LNCAP (cell line): ENCODE data around the gene PIK3AP1.

Experiments
- CTCF ChIP-seq: fragments of 450-650 bp; IDR thresholded peaks from 2 replicates; pipeline ENCODE4 v1.5.1; 2017; ENCODE audit warnings: mild to moderate bottlenecking

The PIK3AP1 gene

GRCh38 chr10:96584035-96584434 lies 136.3 kb downstream of the PIK3AP1 start:
- no peak for TF ChIP-seq CTCF

- TF ChIP-seq CTCF = no peak
These were observed 141.2 kb downstream of the PIK3AP1 start for GRCh38 chr10:96579133-96579532.

- TF ChIP-seq CTCF = no peak
These were observed 141.7 kb downstream of the PIK3AP1 start for GRCh38 chr10:96578633-96579032.

- TF ChIP-seq CTCF = no peak
These were observed 142.3 kb downstream of the PIK3AP1 start for GRCh38 chr10:96578022-96578421.

- TF ChIP-seq CTCF = no peak
These were observed 143.2 kb downstream of the PIK3AP1 start for GRCh38 chr10:96577069-96577468.

GRCh38 chr10:96576277-96576980 lies 143.9 kb downstream of the PIK3AP1 start:
- no peak for TF ChIP-seq CTCF

- TF ChIP-seq CTCF = no peak
These were observed 147.3 kb downstream of the PIK3AP1 start for GRCh38 chr10:96573036-96573435.
